Endothelial cell of umbilical vein (primary cell): ENCODE results near the gene B4GALNT4. TPM values are rescaled to one million over a fixed set of nuclear protein-coding genes. Genes with fewer than 3 reads are reported as not detected.
"Not testable (repeated sequence)": the region's sequence is repeated elsewhere in the genome, so short reads cannot be mapped to it uniquely, and the experiment has no call there.

Experiments used
- BruUV-seq: library from RNA; stranded (reverse); fragments of 400-500 nt; replicated peaks from 2 replicates; lab custom pipeline; 2021; lab: Mats Ljungman, UMichigan
- CTCF ChIA-PET: fragments of 300-600, 350-600 bp; sonication (Branson Sonifier 250); formaldehyde crosslinking; loops from one replicate; lab custom pipeline; 2021; ENCODE audit warnings: antibody characterized with exemption, inconsistent platforms; lab: Charles Lee
- POLR2A ChIA-PET: fragments of 300-600, 350-600 bp; sonication (Branson Sonifier 250); formaldehyde crosslinking; loops from one replicate; lab custom pipeline; 2021; ENCODE audit warnings: antibody characterized with exemption, inconsistent platforms; lab: Charles Lee
- DNase-seq: peaks from one replicate; pipeline ENCODE4 v3.0.0-alpha.2; 2011; ENCODE audit warnings: low read depth, low spot score
- FAIRE-seq: peaks from 2 replicates; lab custom pipeline; 2011; peaks lifted over from hg19 to GRCh38; lab: Jason Lieb, UNC
- H2AFZ ChIP-seq: 2 replicates; pipeline ENCODE4 v1.6.0; 2012; ENCODE audit warnings: low read depth, low read length, control low read depth, inconsistent platforms
- H3K27ac ChIP-seq: 2 replicates; pipeline ENCODE4 v1.5.1; 2011; ENCODE audit warnings: low read depth, mild to moderate bottlenecking, control low read depth, low read length, moderate library complexity; ENCODE audit not compliant: insufficient read depth
- H3K27me3 ChIP-seq, 2 experiments: 2 replicates each; pipeline versions ENCODE4 v1.6.0 to v1.6.1; 2011; ENCODE audit warnings: low read length in 2 of 2, mixed read lengths in 1 of 2; ENCODE audit not compliant: control insufficient read depth in 2 of 2, insufficient read depth in 2 of 2
- H3K36me3 ChIP-seq, 2 experiments: 2 replicates in 1 of 2; 3 replicates in 1 of 2; pipeline ENCODE4 v1.5.1; 2011; ENCODE audit warnings: low read length in 2 of 2, mild to moderate bottlenecking in 1 of 2, moderate library complexity in 1 of 2; ENCODE audit not compliant: control insufficient read depth in 2 of 2, insufficient read depth in 2 of 2; ENCODE audit errors: extremely low read depth in 1 of 2
- H3K4me1 ChIP-seq: 3 replicates; pipeline ENCODE4 v1.5.1; 2011; ENCODE audit warnings: mild to moderate bottlenecking, low read length; ENCODE audit not compliant: control insufficient read depth, insufficient read depth; ENCODE audit errors: extremely low read depth
- H3K4me2 ChIP-seq: 2 replicates; pipeline ENCODE4 v1.6.1; 2011; ENCODE audit warnings: low read length, control low read depth, mixed read lengths; ENCODE audit not compliant: insufficient read depth
- H3K4me3 ChIP-seq, 3 experiments: fragments of 200-600 bp in 1 of 3; sonication (generic), shearing (Covaris generic) in 1 of 3; replicated peaks in 1 of 3; 2 replicates each; pipeline ENCODE4 v1.5.1; 2011 to 2016; ENCODE audit warnings: control low read depth in 3 of 3, low read length in 3 of 3, mild to moderate bottlenecking in 2 of 3, inconsistent platforms in 1 of 3, low read depth in 1 of 3, moderate library complexity in 1 of 3; ENCODE audit not compliant: insufficient read depth in 1 of 3
- H3K79me2 ChIP-seq: 2 replicates; pipeline ENCODE4 v1.6.0; 2012; ENCODE audit warnings: low read length, inconsistent platforms; ENCODE audit not compliant: control insufficient read depth, insufficient read depth
- H3K9ac ChIP-seq: replicated peaks from 2 replicates; pipeline ENCODE3; 2011; ENCODE audit warnings: low read length, control low read depth; ENCODE audit not compliant: insufficient read depth; ENCODE audit errors: extremely low read depth
- H3K9me1 ChIP-seq: replicated peaks from 3 replicates; pipeline ENCODE4 v1.6.0; 2011; ENCODE audit warnings: mild to moderate bottlenecking, low read length; ENCODE audit not compliant: control insufficient read depth, insufficient read depth; ENCODE audit errors: extremely low read depth
- H3K9me3 ChIP-seq: replicated peaks from 2 replicates; pipeline ENCODE4 v1.5.1; 2012; ENCODE audit warnings: low read length, inconsistent platforms; ENCODE audit not compliant: control insufficient read depth, insufficient read depth
- H4K20me1 ChIP-seq: replicated peaks from 2 replicates; pipeline ENCODE3; 2011; ENCODE audit warnings: mild to moderate bottlenecking, low read length; ENCODE audit not compliant: control insufficient read depth, insufficient read depth; ENCODE audit errors: extremely low read depth
- FOS ChIP-seq: IDR thresholded peaks from 2 replicates; pipeline ENCODE4 v1.6.1; 2011; ENCODE audit warnings: mild to moderate bottlenecking, low read length, moderate library complexity, borderline replicate concordance; ENCODE audit not compliant: insufficient read depth
- GATA2 ChIP-seq: IDR thresholded peaks from 2 replicates; pipeline ENCODE4 v1.7.0; 2011; ENCODE audit warnings: low read depth, mild to moderate bottlenecking, moderate library complexity, mixed read lengths, low read length; ENCODE audit not compliant: insufficient read length, insufficient read depth
- MAX ChIP-seq: IDR thresholded peaks from 2 replicates; pipeline ENCODE4 v1.6.1; 2011; ENCODE audit not compliant: insufficient read depth, insufficient read length
- MYC ChIP-seq: IDR thresholded peaks from one replicate; pipeline ENCODE4 v1.6.1; 2011; ENCODE audit warnings: mild to moderate bottlenecking, low read depth, low read length
- POLR2A ChIP-seq: IDR thresholded peaks from 2 replicates; pipeline ENCODE4 v1.6.1; 2012; ENCODE audit warnings: low read depth, mild to moderate bottlenecking, control low read depth, low read length
- dilution Hi-C: fragments of 300-500 bp; cut with MboI; formaldehyde crosslinking; loops from one replicate; pipeline ENCODE4 v1.15.0; 2019; ENCODE audit warnings: low sequenced_read_pairs; ENCODE audit not compliant: extremely low pct_ligation_motif_present
- intact Hi-C: fragments of 100-400 bp; cut with micrococcal nuclease; formaldehyde crosslinking; loops from one replicate; pipeline ENCODE4 v1.10.0; 2022
- polyA plus RNA-seq, 4 experiments: library from polyadenylated mRNA; depleted of rRNA in 3 of 4; stranded (reverse) in 3 of 4; unstranded in 1 of 4; fragments of >200 nt; gene quantifications; 2 replicates each; pipeline versions ENCODE4 v1.2.1 to v1.2.3, GENCODE V29; 2011 to 2012; ENCODE audit warnings: missing spikeins in 1 of 4
- total RNA-seq: library from RNA; stranded (reverse); gene quantifications from 2 replicates; pipeline ENCODE4 v1.2.3, GENCODE V29; 2021

B4GALNT4 gene
- total and polyA plus RNA-seq, 2 donors (not counting 3 experiments of a cell fraction or from before 2014, with no cell fraction given) = 9.2 to 9.6 TPM

GRCh38 chr11:387193-387793 lies 18.0 kb downstream of the B4GALNT4 start:
- H3K27ac ChIP-seq = no peak overlapping the region
- no peaks in the 10 kb centered on the region for H3K4me1 ChIP-seq
- H2AFZ ChIP-seq = no peak overlapping the region
- ChIA-PET POLR2A (no interaction called here), CTCF (interaction anchor here (0.9 to 2.7 kb wide), 4 partner anchors 10 to 61 kb away, joined by 3 to 13 read pairs (median 5); no protein-coding TSS in a partner anchor)
- no peaks in the 10 kb centered on the region for H3K79me2 ChIP-seq
- TF ChIP-seq FOS (no peak), MAX (no peak), GATA2 (no peak), POLR2A (no peak), MYC (no peak)
- FAIRE-seq = no peak
- H3K27me3 ChIP-seq = peaks cover 0 to 4% of the 10 kb centered on the region in 2 experiments
- H3K36me3 ChIP-seq = no peaks in the 10 kb centered on the region
- no peak overlapping the region for H3K9ac ChIP-seq
- no peaks in the 10 kb centered on the region for H3K9me3 ChIP-seq
- H3K9me1 ChIP-seq = no peaks in the 10 kb centered on the region
- intact Hi-C loops (no loop called here), dilution Hi-C loops (no loop called here)
- DNase-seq = no peak
- no TSS peak for BruUV-seq
- H3K4me2 ChIP-seq = no peak overlapping the region
- no peak overlapping the region for H3K4me3 ChIP-seq
- H4K20me1 ChIP-seq = no peaks in the 10 kb centered on the region

GRCh38 chr11:389369-389768 lies 20.1 kb downstream of the B4GALNT4 start:
- H3K27me3 ChIP-seq, FAIRE-seq, CTCF ChIA-PET, H3K79me2 ChIP-seq, dilution Hi-C loops, H2AFZ ChIP-seq, H3K4me3 ChIP-seq, H3K4me2 ChIP-seq, H3K9me3 ChIP-seq, H3K9ac ChIP-seq, H3K36me3 ChIP-seq, BruUV-seq, H3K9me1 ChIP-seq, H3K4me1 ChIP-seq, H4K20me1 ChIP-seq, DNase-seq, POLR2A ChIA-PET, intact Hi-C loops, H3K27ac ChIP-seq: not testable (repeated sequence)
